Smooth muscle cell (in vitro differentiated cells): ENCODE data around the gene VPS8. TPM values are rescaled to one million over a fixed set of nuclear protein-coding genes. Genes with fewer than 3 reads are reported as not detected.

Experiments used
- DNase-seq: peaks from one replicate; lab custom pipeline; 2025; ENCODE audit not compliant: unreplicated experiment; lab: John Stamatoyannopoulos, UW
- H2AFZ ChIP-seq: fragments of 200-600 bp; sonication (generic); 2 replicates; pipeline ENCODE4 v1.6.0; 2016; ENCODE audit warnings: antibody characterized with exemption, low read depth, mild to moderate bottlenecking
- H3F3A ChIP-seq: fragments of 200-600 bp; sonication (generic); 2 replicates; pipeline ENCODE4 v1.6.0; 2017; ENCODE audit warnings: antibody characterized with exemption, low read depth
- H3K27ac ChIP-seq: fragments of 200-600 bp; sonication (generic); 2 replicates; pipeline ENCODE4 v1.5.1; 2016; ENCODE audit warnings: low read depth, mild to moderate bottlenecking
- H3K27me3 ChIP-seq: fragments of 200-600 bp; sonication (generic); 2 replicates; pipeline ENCODE4 v1.6.1; 2016; ENCODE audit warnings: low read depth, mild to moderate bottlenecking
- H3K36me3 ChIP-seq: fragments of 200-600 bp; sonication (generic); 2 replicates; pipeline ENCODE4 v1.5.1; 2016; ENCODE audit warnings: low read depth
- H3K4me1 ChIP-seq: fragments of 200-600 bp; sonication (generic); 2 replicates; pipeline ENCODE4 v1.5.1; 2016; ENCODE audit warnings: low read depth
- H3K4me2 ChIP-seq: fragments of 200-600 bp; sonication (generic); 2 replicates; pipeline ENCODE4 v1.6.0; 2016; ENCODE audit warnings: mild to moderate bottlenecking
- H3K4me3 ChIP-seq: fragments of 200-600 bp; sonication (generic); 2 replicates; pipeline ENCODE4 v1.5.1; 2016; ENCODE audit warnings: mild to moderate bottlenecking
- H3K79me2 ChIP-seq: fragments of 200-600 bp; sonication (generic); 2 replicates; pipeline ENCODE4 v1.6.0; 2016; ENCODE audit warnings: low read depth, mild to moderate bottlenecking
- H3K9ac ChIP-seq: fragments of 200-600 bp; sonication (generic); 2 replicates; pipeline ENCODE4 v1.6.0; 2016; ENCODE audit warnings: low read depth
- H3K9me3 ChIP-seq: fragments of 200-600 bp; sonication (generic); replicated peaks from 2 replicates; pipeline ENCODE4 v1.5.1; 2016; ENCODE audit warnings: low read depth
- H4K20me1 ChIP-seq: fragments of 200-600 bp; sonication (generic); 2 replicates; pipeline ENCODE4 v1.6.0; 2016; ENCODE audit warnings: low read depth
- WGBS: methylation state at CpG from one replicate; pipeline ENCODE4 v1.1.7; 2016; ENCODE audit warnings: low lambda C conversion rate; 5-methylcytosine and 5-hydroxymethylcytosine counted together
- polyA plus RNA-seq: library from polyadenylated mRNA; unstranded; fragments of >200 nt; fragmentation: Nextera tagmentation; extraction: Ambion mirVana; gene quantifications from 2 replicates; pipeline ENCODE4 v1.2.1, GENCODE V29; 2016
- total RNA-seq: library from RNA; depleted of rRNA; stranded (reverse); fragments of >200 nt; gene quantifications from 2 replicates; pipeline ENCODE4 v1.2.3, GENCODE V29; 2014
- TF ChIP-seq, protein P1 (sequence below): fragments of 200-600 bp; sonication (generic); IDR thresholded peaks from 2 replicates; pipeline ENCODE4 v1.5.1; 2017; ENCODE audit warnings: borderline replicate concordance, mild to moderate bottlenecking, antibody characterized with exemption; ENCODE audit not compliant: insufficient read depth, poor library complexity, severe bottlenecking

The VPS8 gene
- total and polyA plus RNA-seq, 2 experiments from 2014 or later: 16.1 to 53.9 TPM

DNA sequence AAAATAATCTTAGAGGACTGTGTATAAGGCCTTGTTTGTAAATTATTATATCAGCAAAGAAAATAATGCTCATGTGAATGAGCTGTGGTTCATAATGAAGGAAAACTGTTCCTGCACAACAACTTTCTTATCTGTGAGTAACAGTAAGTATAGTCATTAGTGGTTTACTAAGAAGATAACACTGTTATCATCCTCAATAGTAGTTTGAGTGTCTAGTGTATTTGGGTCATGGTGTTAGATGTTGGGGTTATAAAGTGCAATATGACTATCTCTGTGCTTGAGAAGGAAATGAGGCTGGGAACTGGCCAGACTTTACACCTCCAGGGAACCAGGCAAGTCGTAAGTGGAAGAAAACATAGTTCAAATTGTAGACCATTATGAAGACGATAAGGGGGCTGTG is 15.6 kb downstream of the VPS8 start:
- TF ChIP-seq, protein P1, sequence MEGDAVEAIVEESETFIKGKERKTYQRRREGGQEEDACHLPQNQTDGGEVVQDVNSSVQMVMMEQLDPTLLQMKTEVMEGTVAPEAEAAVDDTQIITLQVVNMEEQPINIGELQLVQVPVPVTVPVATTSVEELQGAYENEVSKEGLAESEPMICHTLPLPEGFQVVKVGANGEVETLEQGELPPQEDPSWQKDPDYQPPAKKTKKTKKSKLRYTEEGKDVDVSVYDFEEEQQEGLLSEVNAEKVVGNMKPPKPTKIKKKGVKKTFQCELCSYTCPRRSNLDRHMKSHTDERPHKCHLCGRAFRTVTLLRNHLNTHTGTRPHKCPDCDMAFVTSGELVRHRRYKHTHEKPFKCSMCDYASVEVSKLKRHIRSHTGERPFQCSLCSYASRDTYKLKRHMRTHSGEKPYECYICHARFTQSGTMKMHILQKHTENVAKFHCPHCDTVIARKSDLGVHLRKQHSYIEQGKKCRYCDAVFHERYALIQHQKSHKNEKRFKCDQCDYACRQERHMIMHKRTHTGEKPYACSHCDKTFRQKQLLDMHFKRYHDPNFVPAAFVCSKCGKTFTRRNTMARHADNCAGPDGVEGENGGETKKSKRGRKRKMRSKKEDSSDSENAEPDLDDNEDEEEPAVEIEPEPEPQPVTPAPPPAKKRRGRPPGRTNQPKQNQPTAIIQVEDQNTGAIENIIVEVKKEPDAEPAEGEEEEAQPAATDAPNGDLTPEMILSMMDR: no peak
- Histone ChIP-seq H3K9ac (no peak overlapping the region), H3F3A (no peaks in the 10 kb centered on the region), H3K27me3 (no peaks in the 10 kb centered on the region), H3K4me2 (no peak overlapping the region), H4K20me1 (no peaks in the 10 kb centered on the region), H3K36me3 (no peaks in the 10 kb centered on the region), H3K4me3 (no peak overlapping the region), H3K27ac (no peak overlapping the region), H3K79me2 (no peaks in the 10 kb centered on the region), H3K9me3 (no peaks in the 10 kb centered on the region), H2AFZ (no peak overlapping the region), H3K4me1 (no peaks in the 10 kb centered on the region)
- no peak for DNase-seq
- WGBS: 74% methylated on average over 2 of the region's 2 CpGs

GRCh38 chr3:184832044-184832443 is 20.1 kb downstream of the VPS8 start:
- H3K9ac ChIP-seq: no peak overlapping the region
- DNase-seq: no peak
- no peaks in the 10 kb centered on the region for H3K9me3 ChIP-seq
- no peaks in the 10 kb centered on the region for H3K79me2 ChIP-seq
- H2AFZ ChIP-seq: no peak overlapping the region
- H4K20me1 ChIP-seq: no peaks in the 10 kb centered on the region
- no peaks in the 10 kb centered on the region for H3F3A ChIP-seq
- no peak overlapping the region for H3K27ac ChIP-seq
- no peak overlapping the region for H3K4me3 ChIP-seq
- H3K36me3 ChIP-seq: peaks cover 6% of the 10 kb centered on the region
- H3K4me1 ChIP-seq: no peaks in the 10 kb centered on the region
- H3K27me3 ChIP-seq: no peaks in the 10 kb centered on the region
- TF ChIP-seq, protein P1: no peak
- H3K4me2 ChIP-seq: no peak overlapping the region

GRCh38 chr3:184832903-184833302 is 20.9 kb downstream of the VPS8 start:
- TF ChIP-seq, protein P1: no peak
- H4K20me1 ChIP-seq: no peaks in the 10 kb centered on the region
- H3K9ac ChIP-seq: no peak overlapping the region
- H3K4me1 ChIP-seq: no peaks in the 10 kb centered on the region
- no peak overlapping the region for H3K4me2 ChIP-seq
- H3K79me2 ChIP-seq: no peaks in the 10 kb centered on the region
- no peaks in the 10 kb centered on the region for H3K27me3 ChIP-seq
- DNase-seq: no peak
- 96% methylated on average over 4 of the region's 4 CpGs for WGBS
- H2AFZ ChIP-seq: no peak overlapping the region
- H3K27ac ChIP-seq: no peak overlapping the region
- H3K9me3 ChIP-seq: no peaks in the 10 kb centered on the region
- H3K4me3 ChIP-seq: no peak overlapping the region
- peaks cover 6% of the 10 kb centered on the region for H3K36me3 ChIP-seq
- no peaks in the 10 kb centered on the region for H3F3A ChIP-seq

- H3K79me2 ChIP-seq: no peaks in the 10 kb centered on the region
- DNase-seq: no peak
- no peak overlapping the region for H3K4me2 ChIP-seq
- H3K9me3 ChIP-seq: no peaks in the 10 kb centered on the region
- no peaks in the 10 kb centered on the region for H4K20me1 ChIP-seq
- H3K9ac ChIP-seq: no peak overlapping the region
- H3K36me3 ChIP-seq: peaks cover 11% of the 10 kb centered on the region
- no peaks in the 10 kb centered on the region for H3F3A ChIP-seq
- TF ChIP-seq, protein P1: no peak
- H3K27me3 ChIP-seq: no peaks in the 10 kb centered on the region
- H2AFZ ChIP-seq: no peak overlapping the region
- no peaks in the 10 kb centered on the region for H3K4me1 ChIP-seq
- H3K27ac ChIP-seq: no peak overlapping the region
- H3K4me3 ChIP-seq: no peak overlapping the region
- WGBS: 88% methylated on average over 2 of the region's 2 CpGs
Observed at GRCh38 chr3:184836090-184836822, 24.3 kb downstream of the VPS8 start.
